Neural progenitor cell (in vitro differentiated cells): ENCODE measurements around the gene SMYD3. TPM values are rescaled to one million over a fixed set of nuclear protein-coding genes. Genes with fewer than 3 reads are reported as not detected.
"Not testable (repeated sequence)": the region's sequence is repeated elsewhere in the genome, so short reads cannot be mapped to it uniquely, and the experiment has no call there.

Experiments used
- DNase-seq: peaks from one replicate; pipeline ENCODE4 v3.0.0-alpha.2; 2016; ENCODE audit warnings: low spot score
- H2AFZ ChIP-seq: fragments of 200-600 bp; sonication (generic); replicated peaks from 2 replicates; pipeline ENCODE4 v1.6.1; 2016; ENCODE audit warnings: antibody characterized with exemption
- H3F3A ChIP-seq: fragments of 200-600 bp; sonication (generic); 2 replicates; pipeline ENCODE4 v1.6.1; 2016; ENCODE audit warnings: antibody characterized with exemption, low read depth
- H3K27ac ChIP-seq: fragments of 200-600 bp; sonication (generic); 2 replicates; pipeline ENCODE4 v1.5.1; 2016; ENCODE audit warnings: mild to moderate bottlenecking
- H3K27me3 ChIP-seq: fragments of 200-600 bp; sonication (generic); 2 replicates; pipeline ENCODE4 v1.6.1; 2016; ENCODE audit warnings: mild to moderate bottlenecking, moderate library complexity
- H3K36me3 ChIP-seq: fragments of 200-600 bp; sonication (generic); 2 replicates; pipeline ENCODE4 v1.5.1; 2016
- H3K4me1 ChIP-seq: fragments of 200-600 bp; sonication (generic); 2 replicates; pipeline ENCODE4 v1.6.1; 2016; ENCODE audit warnings: mixed run types
- H3K4me2 ChIP-seq: fragments of 200-600 bp; sonication (generic); 2 replicates; pipeline ENCODE4 v1.6.1; 2016
- H3K4me3 ChIP-seq: fragments of 200-600 bp; sonication (generic); 2 replicates; pipeline ENCODE4 v1.5.1; 2016
- H3K79me2 ChIP-seq: fragments of 200-600 bp; sonication (generic); 2 replicates; pipeline ENCODE4 v1.6.1; 2016; ENCODE audit warnings: low read depth
- H3K9ac ChIP-seq: fragments of 200-600 bp; sonication (generic); 2 replicates; pipeline ENCODE4 v1.6.1; 2016
- H3K9me3 ChIP-seq: fragments of 200-600 bp; sonication (generic); 2 replicates; pipeline ENCODE4 v1.5.1; 2016; ENCODE audit warnings: low read depth
- H4K20me1 ChIP-seq: fragments of 200-600 bp; sonication (generic); 2 replicates; pipeline ENCODE4 v1.6.1; 2016; ENCODE audit warnings: low read depth
- H3K27ac Mint-ChIP-seq: 3 replicates; pipeline ENCODE4 v1.8.0; 2021; ENCODE audit warnings: mixed read lengths
- H3K27me3 Mint-ChIP-seq: 2 replicates; pipeline ENCODE4 v1.8.0; 2022; ENCODE audit warnings: low read depth, mild to moderate bottlenecking, inconsistent platforms, moderate library complexity, mixed read lengths; ENCODE audit not compliant: insufficient read depth
- H3K36me3 Mint-ChIP-seq: 3 replicates; pipeline ENCODE4 v1.8.0; 2021; ENCODE audit warnings: mixed read lengths
- H3K4me1 Mint-ChIP-seq: 3 replicates; pipeline ENCODE4 v1.8.0; 2021; ENCODE audit warnings: mixed read lengths
- H3K4me3 Mint-ChIP-seq: 3 replicates; pipeline ENCODE4 v1.8.0; 2021; ENCODE audit warnings: mild to moderate bottlenecking, moderate library complexity, mixed read lengths
- H3K9me3 Mint-ChIP-seq: 3 replicates; pipeline ENCODE4 v1.8.0; 2020; ENCODE audit warnings: mixed read lengths
- CTCF ChIP-seq: fragments of 200-600 bp; sonication (generic); IDR thresholded peaks from 2 replicates; pipeline ENCODE4 v1.5.1; 2017; ENCODE audit warnings: antibody characterized with exemption, mild to moderate bottlenecking
- EZH2 ChIP-seq: fragments of 200-600 bp; sonication (generic); IDR thresholded peaks from 2 replicates; pipeline ENCODE4 v1.6.1; 2017; ENCODE audit warnings: antibody characterized with exemption, mild to moderate bottlenecking, moderate library complexity
- EZH2phosphoT487 ChIP-seq: fragments of 200-600 bp; sonication (generic); IDR thresholded peaks from 2 replicates; pipeline ENCODE4 v1.6.1; 2017; ENCODE audit warnings: antibody characterized with exemption
- total RNA-seq: library from RNA; depleted of rRNA; stranded (reverse); fragments of >200 nt; gene quantifications from 2 replicates; pipeline ENCODE4 v1.2.3, GENCODE V29; 2015; ENCODE audit warnings: low replicate concordance

The SMYD3 gene
- total RNA-seq, 1 donor from 2014 or later: 43.2 TPM

GRCh38 chr1:245748646-245749045 is 758.4 kb downstream of the SMYD3 start:
- Histone ChIP-seq H4K20me1 (no peaks in the 10 kb centered on the region), H3K9ac (no peak overlapping the region), H3K27ac (peak overlapping the region; percentile 71), H3F3A (peaks cover 19% of the 10 kb centered on the region), H3K4me3 (no peak overlapping the region), H3K36me3 (no peaks in the 10 kb centered on the region), H3K79me2 (no peaks in the 10 kb centered on the region), H3K27me3 (no peaks in the 10 kb centered on the region), H3K4me2 (peak overlapping the region; percentile 14), H3K9me3 (no peaks in the 10 kb centered on the region), H2AFZ (no peak overlapping the region), H3K4me1 (peaks cover 25% of the 10 kb centered on the region)
- Mint-ChIP-seq H3K27me3 (no peaks in the 10 kb centered on the region), H3K27ac (peak overlapping the region; percentile 57), H3K4me3 (no peak overlapping the region), H3K9me3 (peaks cover 13% of the 10 kb centered on the region), H3K4me1 (peaks cover 35% of the 10 kb centered on the region), H3K36me3 (peaks cover 4% of the 10 kb centered on the region)
- DNase-seq: no peak
- TF ChIP-seq CTCF (no peak), EZH2phosphoT487 (no peak), EZH2 (no peak)

GRCh38 chr1:245748240-245748639 is 758.8 kb downstream of the SMYD3 start:
- Mint-ChIP-seq H3K27me3 (no peaks in the 10 kb centered on the region), H3K27ac (no peak overlapping the region), H3K4me1 (peaks cover 38% of the 10 kb centered on the region), H3K36me3 (peaks cover 4% of the 10 kb centered on the region), H3K9me3 (peaks cover 13% of the 10 kb centered on the region), H3K4me3 (no peak overlapping the region)
- Histone ChIP-seq H4K20me1 (no peaks in the 10 kb centered on the region), H3K4me3 (no peak overlapping the region), H3K27me3 (no peaks in the 10 kb centered on the region), H3K4me1 (peaks cover 29% of the 10 kb centered on the region), H3K9ac (no peak overlapping the region), H3K27ac (peak overlapping the region; percentile 71), H3K4me2 (peak overlapping the region; percentile 14), H3F3A (peaks cover 19% of the 10 kb centered on the region), H3K79me2 (no peaks in the 10 kb centered on the region), H3K9me3 (no peaks in the 10 kb centered on the region), H3K36me3 (no peaks in the 10 kb centered on the region), H2AFZ (no peak overlapping the region)
- peak; percentile 82 for DNase-seq
- TF ChIP-seq EZH2 (no peak), EZH2phosphoT487 (no peak), CTCF (no peak)

- H3K4me1 ChIP-seq: peaks cover 11% of the 10 kb centered on the region
- H4K20me1 ChIP-seq: no peaks in the 10 kb centered on the region
- Mint-ChIP-seq H3K27me3 (no peaks in the 10 kb centered on the region), H3K36me3 (peaks cover 3% of the 10 kb centered on the region), H3K27ac (no peak overlapping the region), H3K4me3 (no peak overlapping the region), H3K4me1 (peaks cover 16% of the 10 kb centered on the region), H3K9me3 (peaks cover 13% of the 10 kb centered on the region)
- H3F3A ChIP-seq: peaks cover under 1% of the 10 kb centered on the region
- no peak overlapping the region for H3K9ac ChIP-seq
- H3K4me3 ChIP-seq: no peak overlapping the region
- no peak overlapping the region for H3K4me2 ChIP-seq
- no peaks in the 10 kb centered on the region for H3K9me3 ChIP-seq
- no peaks in the 10 kb centered on the region for H3K36me3 ChIP-seq
- H2AFZ ChIP-seq: no peak overlapping the region
- H3K27ac ChIP-seq: no peak overlapping the region
- TF ChIP-seq EZH2phosphoT487 (no peak), CTCF (no peak), EZH2 (no peak)
- no peaks in the 10 kb centered on the region for H3K27me3 ChIP-seq
- H3K79me2 ChIP-seq: no peaks in the 10 kb centered on the region
- DNase-seq: peak; percentile 27
Measured at GRCh38 chr1:245742896-245743295, 764.2 kb downstream of the SMYD3 start.

- not testable (repeated sequence) for H3K9ac ChIP-seq, DNase-seq, H3K9me3 ChIP-seq, H3K4me3 ChIP-seq, H3K36me3 Mint-ChIP-seq, H3K27me3 ChIP-seq, H2AFZ ChIP-seq, H3K79me2 ChIP-seq, H3K4me3 Mint-ChIP-seq, H3K4me2 ChIP-seq, H3K27ac Mint-ChIP-seq, H4K20me1 ChIP-seq, H3F3A ChIP-seq, H3K27ac ChIP-seq, H3K27me3 Mint-ChIP-seq, H3K9me3 Mint-ChIP-seq, H3K36me3 ChIP-seq
- H3K4me1 Mint-ChIP-seq: peaks cover 16% of the 10 kb centered on the region
- peaks cover 10% of the 10 kb centered on the region for H3K4me1 ChIP-seq
Measured at GRCh38 chr1:245740336-245740735, 766.7 kb downstream of the SMYD3 start.
